ENCODE results near the gene TSSK2. TPM values are rescaled to one million over a fixed set of nuclear protein-coding genes. Genes with fewer than 3 reads are reported as not detected.

Gene TSSK2
- total and polyA plus RNA-seq, 2 experiments from 2014 or later = not detected

GRCh38 chr22:19126309-19127273 lies 4.5 kb upstream of the TSSK2 start (continued):
- TF ChIP-seq, protein P1, sequence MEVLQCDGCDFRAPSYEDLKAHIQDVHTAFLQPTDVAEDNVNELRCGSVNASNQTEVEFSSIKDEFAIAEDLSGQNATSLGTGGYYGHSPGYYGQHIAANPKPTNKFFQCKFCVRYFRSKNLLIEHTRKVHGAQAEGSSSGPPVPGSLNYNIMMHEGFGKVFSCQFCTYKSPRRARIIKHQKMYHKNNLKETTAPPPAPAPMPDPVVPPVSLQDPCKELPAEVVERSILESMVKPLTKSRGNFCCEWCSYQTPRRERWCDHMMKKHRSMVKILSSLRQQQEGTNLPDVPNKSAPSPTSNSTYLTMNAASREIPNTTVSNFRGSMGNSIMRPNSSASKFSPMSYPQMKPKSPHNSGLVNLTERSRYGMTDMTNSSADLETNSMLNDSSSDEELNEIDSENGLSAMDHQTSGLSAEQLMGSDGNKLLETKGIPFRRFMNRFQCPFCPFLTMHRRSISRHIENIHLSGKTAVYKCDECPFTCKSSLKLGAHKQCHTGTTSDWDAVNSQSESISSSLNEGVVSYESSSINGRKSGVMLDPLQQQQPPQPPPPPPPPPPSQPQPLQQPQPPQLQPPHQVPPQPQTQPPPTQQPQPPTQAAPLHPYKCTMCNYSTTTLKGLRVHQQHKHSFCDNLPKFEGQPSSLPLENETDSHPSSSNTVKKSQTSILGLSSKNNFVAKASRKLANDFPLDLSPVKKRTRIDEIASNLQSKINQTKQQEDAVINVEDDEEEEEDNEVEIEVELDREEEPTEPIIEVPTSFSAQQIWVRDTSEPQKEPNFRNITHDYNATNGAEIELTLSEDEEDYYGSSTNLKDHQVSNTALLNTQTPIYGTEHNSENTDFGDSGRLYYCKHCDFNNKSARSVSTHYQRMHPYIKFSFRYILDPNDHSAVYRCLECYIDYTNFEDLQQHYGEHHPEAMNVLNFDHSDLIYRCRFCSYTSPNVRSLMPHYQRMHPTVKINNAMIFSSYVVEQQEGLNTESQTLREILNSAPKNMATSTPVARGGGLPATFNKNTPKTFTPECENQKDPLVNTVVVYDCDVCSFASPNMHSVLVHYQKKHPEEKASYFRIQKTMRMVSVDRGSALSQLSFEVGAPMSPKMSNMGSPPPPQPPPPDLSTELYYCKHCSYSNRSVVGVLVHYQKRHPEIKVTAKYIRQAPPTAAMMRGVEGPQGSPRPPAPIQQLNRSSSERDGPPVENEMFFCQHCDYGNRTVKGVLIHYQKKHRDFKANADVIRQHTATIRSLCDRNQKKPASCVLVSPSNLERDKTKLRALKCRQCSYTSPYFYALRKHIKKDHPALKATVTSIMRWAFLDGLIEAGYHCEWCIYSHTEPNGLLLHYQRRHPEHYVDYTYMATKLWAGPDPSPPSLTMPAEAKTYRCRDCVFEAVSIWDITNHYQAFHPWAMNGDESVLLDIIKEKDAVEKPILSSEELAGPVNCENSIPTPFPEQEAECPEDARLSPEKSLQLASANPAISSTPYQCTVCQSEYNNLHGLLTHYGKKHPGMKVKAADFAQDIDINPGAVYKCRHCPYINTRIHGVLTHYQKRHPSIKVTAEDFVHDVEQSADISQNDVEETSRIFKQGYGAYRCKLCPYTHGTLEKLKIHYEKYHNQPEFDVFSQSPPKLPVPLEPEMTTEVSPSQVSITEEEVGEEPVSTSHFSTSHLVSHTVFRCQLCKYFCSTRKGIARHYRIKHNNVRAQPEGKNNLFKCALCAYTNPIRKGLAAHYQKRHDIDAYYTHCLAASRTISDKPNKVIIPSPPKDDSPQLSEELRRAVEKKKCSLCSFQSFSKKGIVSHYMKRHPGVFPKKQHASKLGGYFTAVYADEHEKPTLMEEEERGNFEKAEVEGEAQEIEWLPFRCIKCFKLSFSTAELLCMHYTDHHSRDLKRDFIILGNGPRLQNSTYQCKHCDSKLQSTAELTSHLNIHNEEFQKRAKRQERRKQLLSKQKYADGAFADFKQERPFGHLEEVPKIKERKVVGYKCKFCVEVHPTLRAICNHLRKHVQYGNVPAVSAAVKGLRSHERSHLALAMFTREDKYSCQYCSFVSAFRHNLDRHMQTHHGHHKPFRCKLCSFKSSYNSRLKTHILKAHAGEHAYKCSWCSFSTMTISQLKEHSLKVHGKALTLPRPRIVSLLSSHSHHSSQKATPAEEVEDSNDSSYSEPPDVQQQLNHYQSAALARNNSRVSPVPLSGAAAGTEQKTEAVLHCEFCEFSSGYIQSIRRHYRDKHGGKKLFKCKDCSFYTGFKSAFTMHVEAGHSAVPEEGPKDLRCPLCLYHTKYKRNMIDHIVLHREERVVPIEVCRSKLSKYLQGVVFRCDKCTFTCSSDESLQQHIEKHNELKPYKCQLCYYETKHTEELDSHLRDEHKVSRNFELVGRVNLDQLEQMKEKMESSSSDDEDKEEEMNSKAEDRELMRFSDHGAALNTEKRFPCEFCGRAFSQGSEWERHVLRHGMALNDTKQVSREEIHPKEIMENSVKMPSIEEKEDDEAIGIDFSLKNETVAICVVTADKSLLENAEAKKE (CRISPR knock-in tag; IDR thresholded peaks at IDR 0.05) = no peak

DNA sequence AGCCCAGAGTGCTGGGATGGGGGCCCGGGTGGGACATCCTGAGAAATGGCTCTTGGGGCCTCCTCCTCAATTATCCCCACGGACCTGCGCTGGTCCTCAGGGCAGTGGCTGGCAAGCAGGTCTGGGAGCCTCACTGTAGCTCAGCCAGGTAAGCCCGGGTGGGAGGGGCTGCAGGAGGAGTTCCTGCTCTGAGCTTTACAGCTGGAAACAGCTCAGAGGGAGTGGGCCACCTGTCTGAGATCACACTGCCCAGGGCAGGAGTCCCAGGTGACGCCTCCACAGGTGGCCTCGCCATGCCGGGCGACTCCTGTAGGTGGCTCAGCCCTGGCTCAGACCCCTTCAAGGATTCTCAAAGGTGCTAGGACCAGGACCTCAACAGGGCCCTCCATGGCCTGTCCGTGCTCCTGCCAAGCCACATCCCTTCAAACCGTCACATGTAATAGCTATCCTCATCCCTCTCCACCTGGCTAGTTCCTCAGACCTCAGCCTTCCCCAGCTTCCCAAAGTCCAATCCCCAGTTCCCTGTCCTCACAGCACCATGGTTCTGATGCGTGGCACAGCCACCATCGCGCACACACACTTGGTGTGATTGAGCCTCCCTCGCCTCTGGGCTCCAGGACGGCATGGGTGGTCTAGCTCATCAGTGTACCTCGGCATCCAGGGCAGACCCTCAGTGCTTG lies 3.6 kb upstream of the TSSK2 start:
- no peak overlapping the region for H3K27ac ChIP-seq (ENCODE audit: low read depth)
- H3F3A ChIP-seq (replicated peaks; ENCODE audit: low read depth) = no peaks in the 10 kb centered on the region; the same call in 1 of the 2 replicates
- Mint-ChIP-seq H3K27me3 (ENCODE audit: insufficient read depth, low read depth, poor library complexity) (peaks cover 22% of the 10 kb centered on the region), H3K4me1 (peaks cover 19% of the 10 kb centered on the region), H3K36me3 (ENCODE audit: low read depth) (peaks cover 7% of the 10 kb centered on the region; the same call in 2 of the 3 replicates), H3K9me3 (no peaks in the 10 kb centered on the region), H3K27ac (no peak overlapping the region), H3K4me3 (no peak overlapping the region; the same call in 2 of the 3 replicates)
- H3K79me2 ChIP-seq (replicated peaks; ENCODE audit: insufficient read depth) = no peaks in the 10 kb centered on the region
- no peak overlapping the region for H3K4me2 ChIP-seq
- no peak overlapping the region for H2AFZ ChIP-seq
- H3K4me1 ChIP-seq (ENCODE audit: insufficient read depth) = peaks cover 8% of the 10 kb centered on the region; the same call in 1 of the 2 replicates
- H3K27me3 ChIP-seq (ENCODE audit: insufficient read depth) = no peaks in the 10 kb centered on the region
- H3K36me3 ChIP-seq (ENCODE audit: insufficient read depth) = no peaks in the 10 kb centered on the region
- no peak for ATAC-seq
- no peak for DNase-seq (ENCODE audit: low spot score)
- no peaks in the 10 kb centered on the region for H4K20me1 ChIP-seq (replicated peaks; ENCODE audit: insufficient read depth)
- no peak overlapping the region for H3K4me3 ChIP-seq
- no peaks in the 10 kb centered on the region for H3K9me2 ChIP-seq (ENCODE audit: insufficient read depth)
- TF ChIP-seq, protein P2, sequence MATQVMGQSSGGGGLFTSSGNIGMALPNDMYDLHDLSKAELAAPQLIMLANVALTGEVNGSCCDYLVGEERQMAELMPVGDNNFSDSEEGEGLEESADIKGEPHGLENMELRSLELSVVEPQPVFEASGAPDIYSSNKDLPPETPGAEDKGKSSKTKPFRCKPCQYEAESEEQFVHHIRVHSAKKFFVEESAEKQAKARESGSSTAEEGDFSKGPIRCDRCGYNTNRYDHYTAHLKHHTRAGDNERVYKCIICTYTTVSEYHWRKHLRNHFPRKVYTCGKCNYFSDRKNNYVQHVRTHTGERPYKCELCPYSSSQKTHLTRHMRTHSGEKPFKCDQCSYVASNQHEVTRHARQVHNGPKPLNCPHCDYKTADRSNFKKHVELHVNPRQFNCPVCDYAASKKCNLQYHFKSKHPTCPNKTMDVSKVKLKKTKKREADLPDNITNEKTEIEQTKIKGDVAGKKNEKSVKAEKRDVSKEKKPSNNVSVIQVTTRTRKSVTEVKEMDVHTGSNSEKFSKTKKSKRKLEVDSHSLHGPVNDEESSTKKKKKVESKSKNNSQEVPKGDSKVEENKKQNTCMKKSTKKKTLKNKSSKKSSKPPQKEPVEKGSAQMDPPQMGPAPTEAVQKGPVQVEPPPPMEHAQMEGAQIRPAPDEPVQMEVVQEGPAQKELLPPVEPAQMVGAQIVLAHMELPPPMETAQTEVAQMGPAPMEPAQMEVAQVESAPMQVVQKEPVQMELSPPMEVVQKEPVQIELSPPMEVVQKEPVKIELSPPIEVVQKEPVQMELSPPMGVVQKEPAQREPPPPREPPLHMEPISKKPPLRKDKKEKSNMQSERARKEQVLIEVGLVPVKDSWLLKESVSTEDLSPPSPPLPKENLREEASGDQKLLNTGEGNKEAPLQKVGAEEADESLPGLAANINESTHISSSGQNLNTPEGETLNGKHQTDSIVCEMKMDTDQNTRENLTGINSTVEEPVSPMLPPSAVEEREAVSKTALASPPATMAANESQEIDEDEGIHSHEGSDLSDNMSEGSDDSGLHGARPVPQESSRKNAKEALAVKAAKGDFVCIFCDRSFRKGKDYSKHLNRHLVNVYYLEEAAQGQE (IDR thresholded peaks at IDR 0.05; ENCODE audit: unreplicated experiment) = no peak
- TF ChIP-seq STAT1 (IDR thresholded peaks at IDR 0.05; ENCODE audit: unreplicated experiment) (no peak), ZNF114 (CRISPR knock-in tag; IDR thresholded peaks at IDR 0.05) (no peak), NANOG (IDR thresholded peaks at IDR 0.05; ENCODE audit: borderline replicate concordance) (no peak), CREB1 (CRISPR knock-in tag; IDR thresholded peaks at IDR 0.05; ENCODE audit: low read depth) (no peak), EZH2phosphoT487 (IDR thresholded peaks at IDR 0.05; ENCODE audit: unreplicated experiment) (no peak), JUNB (IDR thresholded peaks at IDR 0.05; ENCODE audit: unreplicated experiment) (no peak), ETS1 (IDR thresholded peaks at IDR 0.05) (no peak)
- TF ChIP-seq, protein P3, sequence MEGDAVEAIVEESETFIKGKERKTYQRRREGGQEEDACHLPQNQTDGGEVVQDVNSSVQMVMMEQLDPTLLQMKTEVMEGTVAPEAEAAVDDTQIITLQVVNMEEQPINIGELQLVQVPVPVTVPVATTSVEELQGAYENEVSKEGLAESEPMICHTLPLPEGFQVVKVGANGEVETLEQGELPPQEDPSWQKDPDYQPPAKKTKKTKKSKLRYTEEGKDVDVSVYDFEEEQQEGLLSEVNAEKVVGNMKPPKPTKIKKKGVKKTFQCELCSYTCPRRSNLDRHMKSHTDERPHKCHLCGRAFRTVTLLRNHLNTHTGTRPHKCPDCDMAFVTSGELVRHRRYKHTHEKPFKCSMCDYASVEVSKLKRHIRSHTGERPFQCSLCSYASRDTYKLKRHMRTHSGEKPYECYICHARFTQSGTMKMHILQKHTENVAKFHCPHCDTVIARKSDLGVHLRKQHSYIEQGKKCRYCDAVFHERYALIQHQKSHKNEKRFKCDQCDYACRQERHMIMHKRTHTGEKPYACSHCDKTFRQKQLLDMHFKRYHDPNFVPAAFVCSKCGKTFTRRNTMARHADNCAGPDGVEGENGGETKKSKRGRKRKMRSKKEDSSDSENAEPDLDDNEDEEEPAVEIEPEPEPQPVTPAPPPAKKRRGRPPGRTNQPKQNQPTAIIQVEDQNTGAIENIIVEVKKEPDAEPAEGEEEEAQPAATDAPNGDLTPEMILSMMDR (conservative IDR thresholded peaks at IDR 0.05; ENCODE audit: low read depth in 2 of 2) = no peak

Data from GM23338 (cell line).